BJ (cell line): ENCODE results near the gene REPIN1. TPM values are rescaled to one million over a fixed set of nuclear protein-coding genes. Genes with fewer than 3 reads are reported as not detected.
A peak's percentile ranks its signal among the peaks of the same experiment; 100 is the strongest.

Source experiments
- CTCF ChIA-PET: fragments of 350-600 bp; formaldehyde crosslinking; extraction: SDS; loops from one replicate; lab custom pipeline; 2021; ENCODE audit warnings: antibody characterized with exemption, inconsistent platforms; lab: Yijun Ruan, JAX
- POLR2A ChIA-PET: fragments of 300-600 bp; sonication (Branson Sonifier 250); formaldehyde crosslinking; extraction: SDS; loops from one replicate; lab custom pipeline; 2021; ENCODE audit warnings: antibody characterized with exemption; lab: Charles Lee
- DNase-seq: peaks from one replicate; pipeline ENCODE4 v3.0.0-alpha.2; 2011; ENCODE audit warnings: low read depth
- H3K27me3 ChIP-seq: 2 replicates; pipeline ENCODE4 v1.6.0; 2011; ENCODE audit warnings: low read length; ENCODE audit not compliant: control insufficient read depth, insufficient read depth
- H3K36me3 ChIP-seq: 2 replicates; pipeline ENCODE4 v1.5.1; 2011; ENCODE audit warnings: low read length; ENCODE audit not compliant: control insufficient read depth, insufficient read depth
- H3K4me3 ChIP-seq: 2 replicates; pipeline ENCODE4 v1.5.1; 2011; ENCODE audit warnings: low read depth, mild to moderate bottlenecking, control low read depth, low read length
- CTCF ChIP-seq: IDR thresholded peaks from 2 replicates; pipeline ENCODE4 v1.5.1; 2011; ENCODE audit warnings: low read depth, mild to moderate bottlenecking, control low read depth, inconsistent platforms, low read length, moderate library complexity; ENCODE audit not compliant: insufficient read depth
- polyA plus RNA-seq: library from polyadenylated mRNA; depleted of rRNA; stranded (reverse); fragments of >200 nt; gene quantifications from 2 replicates; pipeline ENCODE4 v1.2.3, GENCODE V29; 2011

REPIN1 gene
- polyA plus RNA-seq, 1 experiment, result 65.7 TPM

- Histone ChIP-seq H3K27me3 (no peaks in the 10 kb centered on the region), H3K4me3 (no peak overlapping the region), H3K36me3 (0 out of 2 replicates have a peak, but pooled peaks cover 2% of the 10 kb centered on the region)
- no peak for DNase-seq
- ChIA-PET POLR2A (no interaction called here), CTCF (interaction anchor here (1.2 to 1.9 kb wide), 5 partner anchors 10 to 662 kb away, joined by 3 to 7 read pairs (median 3); no protein-coding TSS in a partner anchor)
- TF ChIP-seq CTCF, result no peak
Measured at GRCh38 chr7:150403376-150404171, 35.0 kb downstream of the REPIN1 start.

GRCh38 chr7:150404172-150404804, 35.7 kb downstream of the REPIN1 start:
- POLR2A ChIA-PET, result no interaction called here
- no peak for TF ChIP-seq CTCF
- no peak for DNase-seq
- peak overlapping the region; percentile 70 for H3K4me3 ChIP-seq
- H3K36me3 ChIP-seq, result 0 out of 2 replicates have a peak, but pooled peaks cover 2% of the 10 kb centered on the region
- CTCF ChIA-PET, result interaction anchor here (0.8 to 1.5 kb wide), 3 partner anchors 17 to 662 kb away, joined by 3 to 4 read pairs (median 4); no protein-coding TSS in a partner anchor
- H3K27me3 ChIP-seq, result no peaks in the 10 kb centered on the region

GRCh38 chr7:150404805-150405583, 36.4 kb downstream of the REPIN1 start:
- DNase-seq, result no peak
- CTCF ChIA-PET, result interaction anchor here (0.8 to 2.3 kb wide), 3 partner anchors 17 to 49 kb away, joined by 4 to 8 read pairs (median 4); no protein-coding TSS in a partner anchor
- POLR2A ChIA-PET, result no interaction called here
- peaks cover 2% of the 10 kb centered on the region; the same call in 1 of the 2 replicates for H3K36me3 ChIP-seq
- peak; percentile 32; the same call in 1 of the 2 replicates for TF ChIP-seq CTCF
- peak overlapping the region; percentile 70 for H3K4me3 ChIP-seq
- no peaks in the 10 kb centered on the region for H3K27me3 ChIP-seq

- ChIA-PET POLR2A (interaction anchor here (0.5 kb wide), 1 partner anchor 37 kb away, joined by 3 read pairs; the partner anchor contains the start of gene REPIN1), CTCF (interaction anchor here (1.1 to 2.3 kb wide), 6 partner anchors 13 to 50 kb away, joined by 3 to 8 read pairs (median 4); no protein-coding TSS in a partner anchor)
- TF ChIP-seq CTCF, result no peak
- no peaks in the 10 kb centered on the region for H3K27me3 ChIP-seq
- DNase-seq, result no peak
- H3K4me3 ChIP-seq, result peak overlapping the region; percentile 70
- peaks cover 4% of the 10 kb centered on the region; the same call in 1 of the 2 replicates for H3K36me3 ChIP-seq
Measured at GRCh38 chr7:150405584-150406311, 37.1 kb downstream of the REPIN1 start.
